KBM-7 (cell line): Measurements from ENCODE around the gene AATK.

ENCODE experiments used
- DNase-seq: peaks from one replicate; pipeline ENCODE4 v3.0.0-alpha.2; 2015
- in situ Hi-C: fragments of 300-500 bp; cut with MboI; formaldehyde crosslinking; loops from 2 replicates; pipeline ENCODE4 v1.14.3; 2020; ENCODE audit warnings: low sequenced_read_pairs, low pct_unique_long_range_greater_than_20kb, mixed read lengths

Gene AATK

DNA sequence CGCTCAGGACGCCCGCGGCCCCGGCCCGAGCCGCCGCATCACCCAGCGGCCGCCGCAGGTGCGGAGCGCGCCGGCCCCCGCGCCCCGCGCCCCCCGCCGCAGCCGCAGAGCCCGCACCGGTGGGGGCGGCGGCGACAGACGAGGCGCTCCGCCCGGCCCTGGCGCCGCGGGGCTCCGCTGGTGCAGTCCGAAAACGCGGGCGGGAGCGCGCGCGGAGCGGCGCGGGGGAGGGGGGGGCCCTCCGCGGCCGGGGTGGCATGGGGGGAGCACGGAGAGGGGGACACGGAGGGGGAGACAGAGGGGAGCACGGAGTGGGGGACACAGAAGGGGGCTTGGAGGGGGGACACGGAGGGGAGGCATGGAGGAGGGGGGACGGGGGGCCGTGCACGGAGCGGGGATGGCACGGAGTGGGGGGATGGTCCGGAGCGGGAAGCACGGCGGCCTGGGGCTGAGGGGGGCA, at the start of gene AATK:
Gene AATK (minus strand): TSS at position 189 of the 460 bp plus-strand sequence. CDS start 229 bp downstream, outside the sequence.
- DNase-seq, result no peak
- in situ Hi-C loops, result no loop called here

- no peak for DNase-seq
- in situ Hi-C loops, result no loop called here
Measured at GRCh38 chr17:81213978-81214377, 48.0 kb upstream of the AATK start.

GRCh38 chr17:81212365-81212764, 46.3 kb upstream of the AATK start:
- in situ Hi-C loops, result no loop called here
- no peak for DNase-seq

- in situ Hi-C loops, result no loop called here
- DNase-seq, result no peak
Measured at GRCh38 chr17:81210868-81211267, 44.8 kb upstream of the AATK start.

DNA sequence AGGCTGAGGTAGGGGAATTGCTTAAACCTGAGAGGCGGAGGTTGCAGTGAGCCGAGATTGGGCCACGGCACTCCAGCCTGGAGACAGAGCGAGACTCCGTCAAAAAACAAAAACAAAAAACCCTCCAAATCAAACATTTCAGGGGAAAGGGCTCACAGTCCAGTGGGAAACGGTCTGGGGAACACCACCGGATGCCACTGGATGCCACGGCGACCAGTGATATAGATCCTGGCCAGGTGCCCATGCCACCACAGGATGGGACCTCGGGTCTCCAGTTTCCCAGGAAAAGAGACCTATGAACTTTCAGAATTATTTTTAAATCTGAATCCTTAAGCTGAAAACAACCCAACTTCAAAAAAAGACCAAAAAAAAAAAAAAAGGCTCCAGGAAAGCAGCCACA, 44.4 kb upstream of the AATK start:
- in situ Hi-C loops, result no loop called here
- DNase-seq, result no peak

DNA sequence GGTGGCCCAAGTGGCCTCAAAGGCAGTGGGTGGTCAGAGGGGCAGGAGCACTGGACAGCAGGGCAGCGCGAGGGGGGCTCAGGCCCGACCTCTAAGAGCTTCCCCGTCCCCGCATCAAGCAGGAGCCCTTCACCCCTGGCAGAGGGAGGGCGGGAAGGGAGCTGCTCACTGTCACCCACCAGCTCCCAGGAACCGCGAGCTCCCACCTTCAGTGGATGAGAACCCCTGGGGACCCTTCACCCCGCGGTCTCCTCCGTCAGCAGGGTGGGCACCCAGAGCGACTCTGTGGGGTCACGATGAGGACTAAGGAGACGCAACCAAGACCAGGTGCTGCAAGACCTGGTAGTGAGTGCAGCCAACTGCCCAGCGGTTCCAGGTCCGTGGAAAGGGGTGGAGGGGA, 43.1 kb upstream of the AATK start:
- in situ Hi-C loops, result no loop called here
- no peak for DNase-seq

GRCh38 chr17:81208651-81209050, 42.6 kb upstream of the AATK start:
- in situ Hi-C loops, result no loop called here

DNA sequence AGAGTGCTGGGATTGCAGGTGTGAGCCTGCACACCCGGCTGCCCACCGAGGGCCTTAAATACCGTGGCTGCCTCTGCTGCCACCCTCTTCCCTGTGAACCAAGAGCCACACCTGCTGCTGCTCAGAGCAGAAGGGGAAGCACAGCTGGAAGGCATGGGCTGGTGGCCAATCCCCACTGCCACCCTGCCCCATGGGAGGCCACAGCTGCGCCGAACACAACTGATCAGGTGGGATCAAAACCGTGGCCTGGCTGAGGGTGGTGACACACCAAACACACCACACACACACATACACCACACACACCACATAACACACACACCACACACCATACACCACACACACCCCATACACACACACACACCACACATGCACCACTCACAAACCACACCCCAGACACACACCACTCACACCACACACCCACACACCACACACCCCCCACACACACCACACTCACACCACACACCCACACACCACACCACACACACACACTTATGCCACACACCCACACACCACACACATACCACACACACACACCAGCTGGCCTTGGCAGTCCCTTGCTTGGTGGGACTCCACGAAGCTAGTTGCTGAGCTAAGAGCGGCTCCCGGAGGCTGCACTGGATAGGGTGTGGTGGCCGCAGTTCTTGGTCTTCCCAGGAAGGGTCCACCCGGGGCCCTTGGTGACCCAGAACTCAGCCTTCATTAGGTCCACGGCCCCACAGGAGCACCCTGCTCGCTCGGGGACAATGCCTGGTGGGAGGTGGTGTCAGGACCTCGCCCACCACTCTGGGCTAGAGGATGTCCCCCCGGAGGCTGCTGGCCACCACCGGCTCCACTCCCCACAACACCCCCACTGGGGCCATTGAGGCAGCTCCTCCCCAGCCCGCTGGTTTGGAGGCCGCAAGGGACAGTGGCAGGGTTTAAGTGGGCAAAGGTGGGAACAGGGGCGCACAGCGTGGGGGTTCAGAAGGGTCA, 41.9 kb upstream of the AATK start:
- no peak for DNase-seq
- in situ Hi-C loops, result no loop called here

More at GRCh38 chr17:81208651-81209050, 42.6 kb upstream of the AATK start:
- DNase-seq, result no peak

GRCh38 chr17:81206657-81207056, 40.6 kb upstream of the AATK start:
- no peak for DNase-seq
- in situ Hi-C loops, result no loop called here

- no peak for DNase-seq
- in situ Hi-C loops, result no loop called here
Measured at GRCh38 chr17:81206166-81206565, 40.1 kb upstream of the AATK start.

GRCh38 chr17:81204578-81204977, 38.6 kb upstream of the AATK start:
- no peak for DNase-seq
- in situ Hi-C loops, result no loop called here

- in situ Hi-C loops, result no loop called here
Measured at GRCh38 chr17:81203136-81203535, 37.1 kb upstream of the AATK start.

DNA sequence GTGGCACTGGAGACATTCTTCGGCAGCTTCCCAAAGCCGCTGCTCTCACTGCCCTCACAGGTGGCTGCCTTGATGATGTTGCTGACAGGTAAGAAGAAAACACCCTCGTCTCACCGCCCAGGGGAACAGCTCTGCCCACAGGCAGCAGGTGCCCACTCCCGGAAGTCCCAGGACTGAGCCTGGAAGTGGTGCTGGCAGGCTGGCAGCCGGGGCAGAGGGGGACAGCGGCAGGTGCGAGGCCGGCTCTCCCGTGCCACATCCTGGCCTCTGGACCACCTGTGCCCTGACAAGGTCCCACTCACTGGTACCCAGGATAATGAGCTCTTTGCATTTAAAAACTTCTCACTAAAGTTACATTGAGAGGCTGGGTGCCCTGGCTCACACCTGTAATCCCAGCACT, 36.3 kb upstream of the AATK start:
- in situ Hi-C loops, result no loop called here
- DNase-seq, result no peak

More at GRCh38 chr17:81203136-81203535, 37.1 kb upstream of the AATK start:
- no peak for DNase-seq

GRCh38 chr17:81200695-81201580, 34.9 kb upstream of the AATK start:
- in situ Hi-C loops, result no loop called here
- DNase-seq, result peak; percentile 68

DNA sequence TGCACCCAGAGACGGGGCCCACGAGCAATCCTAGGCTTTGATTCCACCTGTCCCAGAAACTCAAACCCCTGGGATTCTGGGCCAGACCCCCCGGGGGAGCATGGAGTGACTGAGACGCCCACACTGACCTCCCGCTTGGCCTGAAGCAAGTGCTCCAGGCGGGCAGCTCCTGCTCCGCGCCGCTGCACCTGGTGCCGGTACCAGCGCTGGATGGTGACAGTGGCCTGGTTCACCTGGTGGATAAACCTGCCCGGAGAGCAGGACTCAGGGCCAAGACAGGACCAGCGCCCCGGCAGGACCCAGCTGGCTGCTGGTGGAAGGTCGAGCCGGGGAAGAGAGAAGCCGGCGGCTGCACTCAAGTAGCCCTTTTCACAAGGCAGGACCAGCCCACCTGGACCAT, 34.2 kb upstream of the AATK start:
- in situ Hi-C loops, result no loop called here
- no peak for DNase-seq

DNA sequence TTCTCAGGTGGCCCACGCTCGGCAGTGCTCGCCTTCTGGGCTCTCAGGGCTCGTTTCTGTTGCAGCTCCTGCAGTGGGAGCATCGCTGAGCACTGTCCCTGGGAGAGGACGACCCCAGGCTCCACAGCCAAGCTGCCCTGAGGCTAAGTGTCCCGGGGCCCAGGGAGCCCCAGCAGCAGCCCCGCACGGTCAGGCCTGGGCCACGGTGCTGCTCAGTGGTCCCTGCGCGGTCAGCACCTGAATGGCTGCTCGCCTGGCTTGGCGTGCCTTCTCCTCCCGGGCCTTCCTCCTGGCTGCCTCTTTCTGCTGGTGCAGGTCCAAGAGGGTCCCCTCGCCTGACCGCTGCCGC, 33.4 kb upstream of the AATK start:
- no peak for DNase-seq

DNA sequence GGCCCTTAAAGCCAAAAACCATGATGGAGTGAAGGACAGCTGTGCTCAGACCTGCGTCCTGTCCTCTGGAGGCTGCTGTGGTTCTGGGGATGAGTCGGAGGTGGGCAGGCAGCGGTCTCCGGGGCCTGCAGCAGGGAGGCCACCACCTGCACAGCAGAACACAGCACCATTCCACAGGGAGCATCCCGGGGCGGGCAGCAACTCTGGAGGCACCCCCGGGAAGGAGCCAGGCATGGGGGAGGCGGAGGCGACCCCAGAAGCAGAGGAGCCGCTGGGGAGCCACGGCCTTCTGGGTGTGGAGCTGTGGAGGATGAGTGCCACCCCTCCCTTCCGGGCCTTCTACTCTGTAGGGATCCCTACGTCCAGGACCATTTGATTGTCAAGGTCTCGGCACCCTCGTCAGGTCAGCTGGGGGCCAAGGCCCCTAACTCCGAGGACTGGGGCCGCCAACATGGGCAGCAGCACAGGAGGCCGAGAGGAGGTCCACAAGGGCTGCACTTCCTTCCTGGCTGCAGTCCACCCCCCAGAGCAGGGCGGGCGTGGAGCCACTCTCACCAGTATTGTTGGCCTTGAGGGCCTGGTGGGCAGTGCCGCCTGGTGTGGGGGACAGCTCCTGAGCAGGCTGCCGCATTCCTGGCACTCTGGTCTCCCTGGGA, 32.9 kb upstream of the AATK start:
- no peak for DNase-seq
- in situ Hi-C loops, result no loop called here

More for the DNA sequence above, 33.4 kb upstream of the AATK start:
- in situ Hi-C loops, result no loop called here

- in situ Hi-C loops, result no loop called here
- DNase-seq, result no peak
Measured at GRCh38 chr17:81197831-81198490, 31.9 kb upstream of the AATK start.

- DNase-seq, result no peak
- in situ Hi-C loops, result no loop called here
Measured at GRCh38 chr17:81197409-81197795, 31.4 kb upstream of the AATK start.
